ENCODE data around the gene UNC80. TPM values are rescaled to one million over a fixed set of nuclear protein-coding genes. Genes with fewer than 3 reads are reported as not detected.

UNC80 gene
- total and polyA plus RNA-seq, 10 donors, result 0.05 to 1.9 (median 0.63) TPM

- TF ChIP-seq POLR2A (IDR thresholded peaks at IDR 0.05) (no peak), POLR2AphosphoS5 (IDR thresholded peaks at IDR 0.05) (no peak), CTCF (IDR thresholded peaks at IDR 0.05 in 8 of 11, conservative IDR thresholded peaks at IDR 0.05 in 3 of 11) (no peak)
- no peak for DNase-seq
- H3K36me3 ChIP-seq, result no peaks in the 10 kb centered on the region
- intact Hi-C loops (cut with DNase I; ENCODE audit: low total_unique reads), result no loop called here
- no peak overlapping the region for H3K4me3 ChIP-seq
- H3K27ac ChIP-seq, result no peak overlapping the region
- no peaks in the 10 kb centered on the region for H3K4me1 ChIP-seq
- peaks cover 0 to 7% (median 0%) of the 10 kb centered on the region in 8 donors for H3K9me3 ChIP-seq
- no peaks in the 10 kb centered on the region for H3K27me3 ChIP-seq (replicated peaks in 1 of 7)
Observed at GRCh38 chr2:209762563-209762962, 9.1 kb upstream of the UNC80 start.

- Histone ChIP-seq H3K4me3 (no peak overlapping the region), H3K27me3 (replicated peaks in 1 of 7) (peaks cover 0 to 2% (median 0%) of the 10 kb centered on the region in 7 donors), H3K36me3 (no peaks in the 10 kb centered on the region), H3K9me3 (peaks cover 0 to 7% (median 0%) of the 10 kb centered on the region in 8 donors), H3K4me1 (no peaks in the 10 kb centered on the region), H3K27ac (no peak overlapping the region)
- WGBS, 5 donors, result 57 to 74% (median 62%) methylated on average over 3 of the region's 3 CpGs
- TF ChIP-seq POLR2AphosphoS5 (IDR thresholded peaks at IDR 0.05) (no peak), POLR2A (IDR thresholded peaks at IDR 0.05) (no peak), CTCF (IDR thresholded peaks at IDR 0.05 in 8 of 11, conservative IDR thresholded peaks at IDR 0.05 in 3 of 11) (no peak)
- no peak for DNase-seq
- intact Hi-C loops (cut with DNase I; ENCODE audit: low total_unique reads), result no loop called here
Observed at GRCh38 chr2:209763106-209763505, 8.5 kb upstream of the UNC80 start.

- H3K4me1 ChIP-seq, result peaks cover 0 to 5% (median 2%) of the 10 kb centered on the region in 6 donors
- no peak overlapping the region for H3K27ac ChIP-seq
- H3K9me3 ChIP-seq, result no peaks in the 10 kb centered on the region
- H3K27me3 ChIP-seq (replicated peaks in 1 of 7), result peaks cover 0 to 33% (median 11%) of the 10 kb centered on the region in 7 donors
- DNase-seq, result no peak
- WGBS, 5 donors, result 58 to 93% (median 82%) methylated on average over 1 of the region's 1 CpG
- H3K36me3 ChIP-seq, result no peaks in the 10 kb centered on the region
- no peak for TF ChIP-seq CTCF (IDR thresholded peaks at IDR 0.05 in 8 of 11, conservative IDR thresholded peaks at IDR 0.05 in 3 of 11)
- no peak for TF ChIP-seq POLR2A (IDR thresholded peaks at IDR 0.05)
- no peak for TF ChIP-seq POLR2AphosphoS5 (IDR thresholded peaks at IDR 0.05)
- H3K4me3 ChIP-seq, result no peak overlapping the region
- intact Hi-C loops (cut with DNase I; ENCODE audit: low total_unique reads), result no loop called here
Observed at GRCh38 chr2:209766613-209767012, 5.0 kb upstream of the UNC80 start.

GRCh38 chr2:209767316-209767715 is 4.3 kb upstream of the UNC80 start:
- peaks cover 0 to 40% (median 18%) of the 10 kb centered on the region in 7 donors for H3K27me3 ChIP-seq (replicated peaks in 1 of 7)
- intact Hi-C loops (cut with DNase I; ENCODE audit: low total_unique reads), result no loop called here
- 52 to 67% (median 58%) methylated on average over 2 of the region's 2 CpGs for WGBS, 5 donors

More at GRCh38 chr2:209767316-209767715, 4.3 kb upstream of the UNC80 start:
- TF ChIP-seq POLR2AphosphoS5 (IDR thresholded peaks at IDR 0.05), result no peak
- TF ChIP-seq POLR2A (IDR thresholded peaks at IDR 0.05), result no peak
- no peak for TF ChIP-seq CTCF (IDR thresholded peaks at IDR 0.05 in 8 of 11, conservative IDR thresholded peaks at IDR 0.05 in 3 of 11)
- no peaks in the 10 kb centered on the region for H3K9me3 ChIP-seq
- DNase-seq, result no peak
- H3K4me1 ChIP-seq, result peaks cover 0 to 11% (median 4%) of the 10 kb centered on the region in 6 donors
- no peaks in the 10 kb centered on the region for H3K36me3 ChIP-seq
- no peak overlapping the region for H3K27ac ChIP-seq
- no peak overlapping the region for H3K4me3 ChIP-seq
